GM19238 (cell line): Measurements from ENCODE around the gene NFIB.

Source experiments
- DNase-seq: peaks from one replicate; pipeline ENCODE4 v3.0.0; 2011; ENCODE audit warnings: low spot score; ENCODE audit not compliant: insufficient read length

The NFIB gene

GRCh38 chr9:14191512-14191911, 122.4 kb downstream of the NFIB start:
- DNase-seq, result no peak

GRCh38 chr9:14190240-14190639, 123.7 kb downstream of the NFIB start:
- DNase-seq, result no peak

- no peak for DNase-seq
Measured at GRCh38 chr9:14189578-14189977, 124.4 kb downstream of the NFIB start.

- DNase-seq, result no peak
Measured at GRCh38 chr9:14189146-14189545, 124.8 kb downstream of the NFIB start.

GRCh38 chr9:14188538-14188937, 125.4 kb downstream of the NFIB start:
- no peak for DNase-seq

- DNase-seq, result no peak
Measured at GRCh38 chr9:14188011-14188410, 125.9 kb downstream of the NFIB start.

- DNase-seq, result no peak
Measured at GRCh38 chr9:14186096-14186495, 127.8 kb downstream of the NFIB start.

GRCh38 chr9:14185016-14185415, 128.9 kb downstream of the NFIB start:
- no peak for DNase-seq

GRCh38 chr9:14183001-14183400, 130.9 kb downstream of the NFIB start:
- no peak for DNase-seq

GRCh38 chr9:14180960-14181537, 132.9 kb downstream of the NFIB start:
- DNase-seq, result no peak

- no peak for DNase-seq
Measured at GRCh38 chr9:14180093-14180959, 133.6 kb downstream of the NFIB start.

- no peak for DNase-seq
Measured at GRCh38 chr9:14179449-14179848, 134.5 kb downstream of the NFIB start.

- DNase-seq, result no peak
Measured at GRCh38 chr9:14175778-14176177, 138.2 kb downstream of the NFIB start.

- DNase-seq, result no peak
Measured at GRCh38 chr9:14173713-14174112, 140.2 kb downstream of the NFIB start.

GRCh38 chr9:14170973-14171596, 142.9 kb downstream of the NFIB start:
- DNase-seq, result no peak

GRCh38 chr9:14170392-14170931, 143.5 kb downstream of the NFIB start:
- no peak for DNase-seq

- no peak for DNase-seq
Measured at GRCh38 chr9:14168381-14168780, 145.6 kb downstream of the NFIB start.

GRCh38 chr9:14165376-14166035, 148.4 kb downstream of the NFIB start:
- DNase-seq, result no peak

- DNase-seq, result no peak
Measured at GRCh38 chr9:14164908-14165307, 149.0 kb downstream of the NFIB start.

GRCh38 chr9:14159440-14160216, 154.3 kb downstream of the NFIB start:
- DNase-seq, result no peak

- no peak for DNase-seq
Measured at GRCh38 chr9:14158916-14159315, 155.0 kb downstream of the NFIB start.
